Measurements from ENCODE around the gene CPLX3.

CPLX3 gene

GRCh38 chr15:74809956-74810355 is 16.5 kb upstream of the CPLX3 start:
- no peak overlapping the region for H4K12ac ChIP-seq (ENCODE audit: low read depth, low read length)
- no peak overlapping the region for H3K4ac ChIP-seq (ENCODE audit: low read depth, low read length)
- no peak overlapping the region for H2BK120ac ChIP-seq (ENCODE audit: insufficient read depth, low read length, poor library complexity)
- H4K91ac ChIP-seq (ENCODE audit: low read depth, low read length), result no peak overlapping the region
- no CpG with 5 or more reads among the region's 3 CpGs for WGBS (ENCODE audit: extremely low coverage, insufficient coverage, insufficient read length)
- no peak overlapping the region for H2AK5ac ChIP-seq (ENCODE audit: low read length)
- no peaks in the 10 kb centered on the region for H3K79me2 ChIP-seq (ENCODE audit: control insufficient read depth, insufficient read depth, low read length, poor library complexity)
- no peak overlapping the region for H3K4me2 ChIP-seq (ENCODE audit: low read length)
- H3K27ac ChIP-seq (ENCODE audit: low read depth, low read length), result no peak overlapping the region
- no peak overlapping the region for H3K9ac ChIP-seq (ENCODE audit: low read length)
- H3K79me1 ChIP-seq (ENCODE audit: low read length), result no peaks in the 10 kb centered on the region
- peaks cover 2% of the 10 kb centered on the region for H3K9me3 ChIP-seq (ENCODE audit: insufficient read depth, low read depth, low read length)
- H3K23ac ChIP-seq (ENCODE audit: low read length), result no peak overlapping the region
- H3K27me3 ChIP-seq (ENCODE audit: insufficient read depth, low read length), result no peaks in the 10 kb centered on the region
- H3K4me1 ChIP-seq (ENCODE audit: control insufficient read depth in 1 of 2, insufficient read depth in 2 of 2, low read length in 2 of 2), result no peaks in the 10 kb centered on the region
- no peak overlapping the region for H2BK5ac ChIP-seq (ENCODE audit: low read depth, low read length, poor library complexity)
- no peak overlapping the region for H2BK12ac ChIP-seq (ENCODE audit: low read length)
- DNase-seq, result peak in 1 of 2 donors; percentile 44
- no peak overlapping the region for H2AFZ ChIP-seq (ENCODE audit: insufficient read depth, low read length, poor library complexity)
- H4K8ac ChIP-seq (ENCODE audit: low read depth, low read length), result no peak overlapping the region
- H3K18ac ChIP-seq (ENCODE audit: low read length), result no peak overlapping the region
- H3K14ac ChIP-seq (ENCODE audit: low read length), result no peak overlapping the region
- no peak overlapping the region for H3K4me3 ChIP-seq (ENCODE audit: low read depth, low read length)
- H3K36me3 ChIP-seq (ENCODE audit: control insufficient read depth in 1 of 2, insufficient read depth in 2 of 2, low read length in 2 of 2), result peaks cover 0 to under 1% of the 10 kb centered on the region in 2 experiments

DNA sequence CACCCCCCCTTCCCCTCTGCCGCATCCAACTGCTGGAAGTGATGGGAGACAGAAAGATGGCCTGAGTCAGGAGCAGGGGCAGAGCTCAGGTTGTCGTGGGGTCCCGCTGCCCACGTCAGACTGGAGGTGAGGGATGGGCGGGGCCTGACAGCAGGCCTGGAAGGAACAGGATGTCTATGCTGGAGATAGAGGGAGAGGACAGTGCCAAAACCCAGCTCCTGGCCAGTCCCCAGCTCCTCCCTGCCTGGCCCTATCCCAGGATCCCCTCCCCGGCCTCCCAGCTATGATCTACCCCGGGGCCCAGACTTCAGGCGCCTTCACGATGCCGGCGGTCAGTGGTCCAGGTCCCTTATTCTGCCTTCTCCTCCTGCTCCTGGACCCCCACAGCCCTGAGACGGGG is 13.9 kb upstream of the CPLX3 start, which contains the start of gene LMAN1L:
Gene LMAN1L, plus strand, starts transcription at position 303 of the 400 bp plus-strand sequence. Its CDS starts 20 bp downstream, at position 323.
- Histone ChIP-seq H2BK5ac (ENCODE audit: low read depth, low read length, poor library complexity) (no peak within 1 kb of the TSS), H3K18ac (ENCODE audit: low read length) (no peak within 1 kb of the TSS), H3K4ac (ENCODE audit: low read depth, low read length) (no peak within 1 kb of the TSS), H3K4me2 (ENCODE audit: low read length) (no peak within 1 kb of the TSS), H3K4me1 (ENCODE audit: control insufficient read depth in 1 of 2, insufficient read depth in 2 of 2, low read length in 2 of 2) (peaks cover 6 to 9% of the 10 kb centered on the region in 2 experiments), H3K23ac (ENCODE audit: low read length) (no peak within 1 kb of the TSS), H3K79me1 (ENCODE audit: low read length) (no peaks in the 10 kb centered on the region), H3K9me3 (ENCODE audit: insufficient read depth, low read depth, low read length) (peaks cover 2% of the 10 kb centered on the region), H3K14ac (ENCODE audit: low read length) (no peak within 1 kb of the TSS), H4K91ac (ENCODE audit: low read depth, low read length) (no peak within 1 kb of the TSS), H3K36me3 (ENCODE audit: control insufficient read depth in 1 of 2, insufficient read depth in 2 of 2, low read length in 2 of 2) (no peaks in the 10 kb centered on the region), H2AFZ (ENCODE audit: insufficient read depth, low read length, poor library complexity) (no peak within 1 kb of the TSS), H2AK5ac (ENCODE audit: low read length) (no peak within 1 kb of the TSS), H3K4me3 (ENCODE audit: low read depth, low read length) (no peak within 1 kb of the TSS), H3K9ac (ENCODE audit: low read length) (no peak within 1 kb of the TSS), H4K12ac (ENCODE audit: low read depth, low read length) (no peak within 1 kb of the TSS), H3K27ac (ENCODE audit: low read depth, low read length) (no peak within 1 kb of the TSS), H3K27me3 (ENCODE audit: insufficient read depth, low read length) (no peaks in the 10 kb centered on the region), H3K79me2 (ENCODE audit: control insufficient read depth, insufficient read depth, low read length, poor library complexity) (no peaks in the 10 kb centered on the region), H2BK120ac (ENCODE audit: insufficient read depth, low read length, poor library complexity) (no peak within 1 kb of the TSS), H2BK12ac (ENCODE audit: low read length) (no peak within 1 kb of the TSS), H4K8ac (ENCODE audit: low read depth, low read length) (no peak within 1 kb of the TSS)
- no CpG with 5 or more reads among the region's 12 CpGs for WGBS (ENCODE audit: extremely low coverage, insufficient coverage, insufficient read length)
- no peak for DNase-seq

- Histone ChIP-seq H4K91ac (ENCODE audit: low read depth, low read length) (no peak overlapping the region), H2BK120ac (ENCODE audit: insufficient read depth, low read length, poor library complexity) (no peak overlapping the region), H2AFZ (ENCODE audit: insufficient read depth, low read length, poor library complexity) (no peak overlapping the region), H3K14ac (ENCODE audit: low read length) (no peak overlapping the region), H3K9me3 (ENCODE audit: insufficient read depth, low read depth, low read length) (peaks cover 2% of the 10 kb centered on the region), H4K12ac (ENCODE audit: low read depth, low read length) (no peak overlapping the region), H3K9ac (ENCODE audit: low read length) (no peak overlapping the region), H3K4me3 (ENCODE audit: low read depth, low read length) (no peak overlapping the region), H2AK5ac (ENCODE audit: low read length) (no peak overlapping the region), H2BK5ac (ENCODE audit: low read depth, low read length, poor library complexity) (no peak overlapping the region), H3K27me3 (ENCODE audit: insufficient read depth, low read length) (no peaks in the 10 kb centered on the region), H3K79me2 (ENCODE audit: control insufficient read depth, insufficient read depth, low read length, poor library complexity) (no peaks in the 10 kb centered on the region), H3K4me2 (ENCODE audit: low read length) (no peak overlapping the region), H2BK12ac (ENCODE audit: low read length) (no peak overlapping the region), H3K4ac (ENCODE audit: low read depth, low read length) (no peak overlapping the region), H3K23ac (ENCODE audit: low read length) (no peak overlapping the region), H3K18ac (ENCODE audit: low read length) (no peak overlapping the region), H3K27ac (ENCODE audit: low read depth, low read length) (no peak overlapping the region), H3K79me1 (ENCODE audit: low read length) (no peaks in the 10 kb centered on the region), H3K4me1 (ENCODE audit: control insufficient read depth in 1 of 2, insufficient read depth in 2 of 2, low read length in 2 of 2) (peaks cover 6 to 9% of the 10 kb centered on the region in 2 experiments), H4K8ac (ENCODE audit: low read depth, low read length) (no peak overlapping the region), H3K36me3 (ENCODE audit: control insufficient read depth in 1 of 2, insufficient read depth in 2 of 2, low read length in 2 of 2) (no peaks in the 10 kb centered on the region)
- DNase-seq, result peak; percentile 63 to 74
- no CpG with 5 or more reads among the region's 10 CpGs for WGBS (ENCODE audit: extremely low coverage, insufficient coverage, insufficient read length)
Measured at GRCh38 chr15:74815121-74815934, 11.1 kb upstream of the CPLX3 start.

- H3K18ac ChIP-seq (ENCODE audit: low read length), result no peak overlapping the region
- H3K9me3 ChIP-seq (ENCODE audit: insufficient read depth, low read depth, low read length), result peaks cover 2% of the 10 kb centered on the region
- H3K23ac ChIP-seq (ENCODE audit: low read length), result no peak overlapping the region
- no peak overlapping the region for H3K9ac ChIP-seq (ENCODE audit: low read length)
- H3K27ac ChIP-seq (ENCODE audit: low read depth, low read length), result no peak overlapping the region
- H4K91ac ChIP-seq (ENCODE audit: low read depth, low read length), result no peak overlapping the region
- no peak for DNase-seq
- no peak overlapping the region for H2AK5ac ChIP-seq (ENCODE audit: low read length)
- no peaks in the 10 kb centered on the region for H3K79me2 ChIP-seq (ENCODE audit: control insufficient read depth, insufficient read depth, low read length, poor library complexity)
- no peak overlapping the region for H3K4me3 ChIP-seq (ENCODE audit: low read depth, low read length)
- no peak overlapping the region for H3K4ac ChIP-seq (ENCODE audit: low read depth, low read length)
- H3K14ac ChIP-seq (ENCODE audit: low read length), result no peak overlapping the region
- no peak overlapping the region for H4K8ac ChIP-seq (ENCODE audit: low read depth, low read length)
- whole genome bisulfite sequencing (ENCODE audit: extremely low coverage, insufficient coverage, insufficient read length), result no CpG with 5 or more reads among the region's 15 CpGs
- no peak overlapping the region for H4K12ac ChIP-seq (ENCODE audit: low read depth, low read length)
- no peak overlapping the region for H2BK5ac ChIP-seq (ENCODE audit: low read depth, low read length, poor library complexity)
- no peak overlapping the region for H2AFZ ChIP-seq (ENCODE audit: insufficient read depth, low read length, poor library complexity)
- peaks cover 6 to 9% of the 10 kb centered on the region in 2 experiments for H3K4me1 ChIP-seq (ENCODE audit: control insufficient read depth in 1 of 2, insufficient read depth in 2 of 2, low read length in 2 of 2)
- no peaks in the 10 kb centered on the region for H3K79me1 ChIP-seq (ENCODE audit: low read length)
- H2BK12ac ChIP-seq (ENCODE audit: low read length), result no peak overlapping the region
- no peak overlapping the region for H3K4me2 ChIP-seq (ENCODE audit: low read length)
- no peaks in the 10 kb centered on the region for H3K36me3 ChIP-seq (ENCODE audit: control insufficient read depth in 1 of 2, insufficient read depth in 2 of 2, low read length in 2 of 2)
- H2BK120ac ChIP-seq (ENCODE audit: insufficient read depth, low read length, poor library complexity), result no peak overlapping the region
- H3K27me3 ChIP-seq (ENCODE audit: insufficient read depth, low read length), result no peaks in the 10 kb centered on the region
Measured at GRCh38 chr15:74815961-74816360, 10.5 kb upstream of the CPLX3 start.

Measured in trophoblast cell (in vitro differentiated cells and primary cell).